GM18867 (cell line): ENCODE measurements around the gene CCL19.

Source experiments
- ATAC-seq: cut with Tn5 transposase; IDR thresholded peaks from one replicate; pipeline ENCODE4 v1.9.1; 2021; ENCODE audit warnings: mild to moderate bottlenecking, moderate library complexity; ENCODE audit not compliant: unreplicated experiment

The CCL19 gene

DNA sequence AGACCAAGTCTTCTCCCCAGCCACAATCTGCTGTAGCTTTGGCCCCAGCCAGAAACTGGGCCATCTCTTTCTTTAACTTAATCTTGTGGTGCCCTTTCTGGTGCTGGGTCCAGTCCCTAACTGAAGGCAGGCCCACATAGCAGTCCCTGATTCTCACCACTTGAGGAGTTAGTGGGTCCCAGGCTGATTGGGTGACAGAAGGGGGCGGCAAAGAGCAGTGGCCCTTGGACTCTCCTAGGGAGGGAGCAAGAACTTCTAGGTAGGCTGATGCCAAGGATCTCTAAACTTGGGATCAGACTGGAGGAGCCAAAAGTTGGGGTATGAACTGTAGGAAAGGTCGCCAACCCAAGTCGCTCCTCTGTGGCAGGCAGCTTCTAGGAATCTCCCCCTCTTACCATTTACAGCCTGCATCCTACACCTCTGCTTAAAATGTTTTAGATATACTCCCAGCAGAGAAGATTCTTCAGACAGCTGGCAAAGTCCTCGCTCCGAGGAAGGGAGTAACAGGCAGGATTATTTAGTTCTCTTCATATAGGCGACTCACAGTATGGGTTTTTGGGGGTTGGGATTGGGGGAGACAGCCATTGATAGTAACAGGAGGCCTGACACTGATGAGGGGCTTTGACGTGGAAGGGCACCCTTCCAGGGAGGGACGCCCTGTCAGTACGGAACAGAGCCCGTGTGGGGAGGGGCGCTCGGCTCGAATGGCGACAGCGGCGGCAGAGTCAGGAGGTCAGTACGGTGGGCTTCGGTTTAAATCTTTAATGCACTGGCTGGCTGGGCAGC is 26.6 kb downstream of the CCL19 start:
- ATAC-seq: peak; percentile 40

GRCh38 chr9:34663303-34663605 is 27.8 kb downstream of the CCL19 start:
- no peak for ATAC-seq

- ATAC-seq: no peak
These were observed 28.4 kb downstream of the CCL19 start, which contains the start of gene CCL27 for GRCh38 chr9:34662526-34663302. CCL27 (minus strand) TSS chr9:34662657; CDS start chr9:34662633, 24 bp downstream.

DNA sequence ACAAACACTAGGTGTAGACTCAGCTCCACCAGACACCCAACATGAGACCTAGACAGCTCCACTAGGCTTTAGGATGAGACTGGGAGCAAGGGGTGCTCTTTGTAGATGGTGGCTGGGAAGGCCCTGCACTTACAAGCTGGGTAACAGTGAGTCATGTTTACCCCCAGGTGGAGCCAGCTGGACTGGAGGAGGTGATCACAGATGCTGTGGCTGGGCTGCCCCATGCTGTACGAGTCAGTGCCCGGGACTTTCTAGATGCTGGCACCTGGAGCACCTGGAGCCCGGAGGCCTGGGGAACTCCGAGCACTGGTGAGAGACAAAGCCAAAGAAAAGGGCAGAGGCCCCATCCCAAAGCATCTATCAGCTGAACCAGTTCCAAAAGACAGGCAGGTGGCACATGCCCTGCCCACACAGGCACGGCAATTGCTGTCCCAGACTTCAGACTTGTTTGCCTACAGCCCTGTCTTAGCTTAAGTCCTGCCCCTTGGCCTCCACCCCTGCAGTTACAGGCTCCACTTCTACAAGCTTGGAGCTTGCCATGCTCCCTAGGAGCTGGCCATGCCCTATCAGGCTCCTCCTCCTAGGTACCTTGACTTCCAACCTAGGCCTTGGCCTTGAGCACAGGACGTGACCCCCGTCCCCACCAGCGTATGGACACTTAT is 31.4 kb downstream of the CCL19 start:
- no peak for ATAC-seq

DNA sequence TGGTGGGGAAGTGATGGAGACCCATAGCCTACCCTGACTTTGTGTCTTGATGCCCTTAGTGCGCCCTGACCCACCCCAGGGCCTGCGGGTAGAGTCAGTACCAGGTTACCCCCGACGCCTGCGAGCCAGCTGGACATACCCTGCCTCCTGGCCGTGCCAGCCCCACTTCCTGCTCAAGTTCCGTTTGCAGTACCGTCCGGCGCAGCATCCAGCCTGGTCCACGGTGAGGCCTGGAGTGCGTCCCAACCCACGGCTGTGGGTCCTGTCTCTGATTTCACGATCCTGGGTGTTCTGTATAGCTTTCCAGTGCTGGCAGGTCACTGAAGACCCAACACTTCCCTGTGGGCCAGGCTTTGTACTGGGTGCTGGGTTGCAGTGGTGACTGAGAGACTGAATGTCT is 32.6 kb downstream of the CCL19 start:
- ATAC-seq: no peak

GRCh38 chr9:34656992-34657391 is 34.1 kb downstream of the CCL19 start:
- ATAC-seq: no peak

GRCh38 chr9:34655394-34655793 is 35.7 kb downstream of the CCL19 start:
- no peak for ATAC-seq

DNA sequence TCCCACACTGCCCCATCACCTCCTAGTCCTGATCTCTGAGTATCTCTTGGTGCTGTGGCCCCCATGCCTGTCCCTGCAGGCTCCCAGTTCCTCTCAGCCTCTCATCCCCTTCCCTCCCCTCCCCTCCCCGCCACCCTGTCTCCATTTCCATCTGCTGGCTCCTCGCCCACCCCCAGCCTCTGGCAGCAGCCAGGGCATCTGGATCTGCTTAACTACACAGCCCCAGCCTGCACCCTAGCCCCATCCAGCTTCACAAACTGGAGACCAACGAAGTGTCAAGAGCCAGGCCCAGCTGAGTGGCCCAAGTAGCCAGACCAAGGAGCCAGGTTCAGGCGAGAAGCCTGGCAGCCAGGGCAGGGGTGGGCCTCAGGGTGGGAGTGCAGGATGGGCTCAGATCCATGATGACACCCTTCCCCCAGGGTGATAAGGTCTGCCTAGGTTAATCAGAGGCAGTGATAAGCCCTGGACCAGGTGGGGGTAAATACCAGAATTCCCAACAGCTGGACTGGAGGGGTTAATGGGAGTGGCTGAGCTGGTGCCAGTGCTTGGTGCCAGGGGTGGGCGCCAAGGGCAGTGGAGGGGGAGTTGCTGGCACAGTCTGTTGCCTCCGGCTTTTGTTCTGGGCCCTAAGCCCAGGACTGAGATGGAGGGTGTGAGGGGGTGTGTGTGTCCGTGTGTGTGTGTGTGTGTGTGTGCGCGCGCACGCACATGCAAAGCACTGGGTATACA is 36.6 kb downstream of the CCL19 start:
- ATAC-seq: no peak

DNA sequence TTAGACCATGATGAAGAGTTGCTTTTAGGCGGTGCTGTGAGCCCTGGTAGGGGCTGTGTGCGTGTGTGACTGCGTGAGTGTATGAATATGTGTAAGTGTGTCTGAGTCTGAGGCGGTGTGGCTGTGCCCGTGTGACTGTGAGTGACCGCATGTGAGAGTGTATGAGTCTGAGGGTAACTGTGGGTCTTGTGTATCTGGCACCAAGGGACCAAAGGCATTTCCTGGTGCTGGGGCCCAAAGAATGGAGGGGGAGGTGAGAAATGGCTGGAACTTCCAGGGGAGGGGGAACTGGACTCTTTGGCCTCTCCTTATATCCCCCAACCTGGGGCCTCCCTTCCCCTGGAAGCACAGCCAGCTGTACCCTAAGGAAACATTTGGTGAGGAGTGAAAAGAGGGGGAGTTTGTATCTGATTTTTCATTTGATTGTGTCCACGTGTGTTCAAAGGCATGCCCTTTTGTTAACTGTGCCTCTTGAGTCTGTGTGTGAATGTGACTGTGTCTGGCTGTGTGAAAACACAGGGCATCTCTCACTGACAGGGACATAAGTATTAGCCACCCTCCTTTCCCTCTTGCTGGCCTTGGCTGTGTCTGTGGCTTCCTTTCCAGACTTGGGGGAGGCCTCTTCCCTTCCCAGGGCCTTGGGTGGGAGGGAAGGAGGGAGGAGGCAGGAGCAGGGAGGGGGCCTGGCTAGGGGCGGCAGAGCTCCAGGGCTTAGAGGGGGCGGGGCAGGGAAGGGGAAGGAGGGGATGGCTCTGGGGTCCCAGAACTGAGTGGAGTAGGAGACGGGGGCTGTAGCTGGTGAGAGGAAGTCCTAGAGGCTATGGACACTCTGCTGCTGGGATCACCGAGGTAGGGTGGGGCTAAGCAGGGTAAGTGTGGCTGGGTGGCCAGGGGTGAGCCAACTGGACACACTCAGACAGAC is 37.7 kb downstream of the CCL19 start:
- ATAC-seq: no peak

- no peak for ATAC-seq
These were observed 38.5 kb downstream of the CCL19 start for GRCh38 chr9:34652602-34653000.

- no peak for ATAC-seq
These were observed 39.0 kb downstream of the CCL19 start, which contains the start of gene IL11RA for GRCh38 chr9:34651876-34652601. IL11RA (plus strand) TSS chr9:34652185; CDS start chr9:34655218, 3,033 bp downstream.

DNA sequence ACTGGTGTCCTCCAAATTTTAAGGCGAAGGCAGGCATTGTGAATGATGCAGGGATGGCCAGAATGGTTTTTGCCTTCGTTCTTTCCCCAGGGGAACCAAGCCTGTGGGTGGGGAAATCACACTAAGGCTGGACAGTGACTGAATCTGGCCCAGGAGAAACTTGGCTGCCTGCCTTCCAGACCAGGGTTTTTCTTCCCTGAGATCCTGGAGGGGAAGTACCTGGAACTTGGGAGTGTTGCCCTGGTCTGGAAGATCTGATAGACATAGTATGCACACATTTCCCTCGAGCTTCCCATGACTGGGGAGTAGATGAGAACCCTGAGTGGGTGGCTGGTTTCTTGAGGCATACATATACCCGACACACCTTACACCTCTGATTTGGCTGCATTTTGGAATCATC is 39.8 kb downstream of the CCL19 start:
- ATAC-seq: no peak

- no peak for ATAC-seq
These were observed 40.3 kb downstream of the CCL19 start for GRCh38 chr9:34650816-34651215.

GRCh38 chr9:34648673-34649072 is 42.4 kb downstream of the CCL19 start:
- no peak for ATAC-seq

- ATAC-seq: no peak
These were observed 43.4 kb downstream of the CCL19 start for GRCh38 chr9:34647651-34648050.

DNA sequence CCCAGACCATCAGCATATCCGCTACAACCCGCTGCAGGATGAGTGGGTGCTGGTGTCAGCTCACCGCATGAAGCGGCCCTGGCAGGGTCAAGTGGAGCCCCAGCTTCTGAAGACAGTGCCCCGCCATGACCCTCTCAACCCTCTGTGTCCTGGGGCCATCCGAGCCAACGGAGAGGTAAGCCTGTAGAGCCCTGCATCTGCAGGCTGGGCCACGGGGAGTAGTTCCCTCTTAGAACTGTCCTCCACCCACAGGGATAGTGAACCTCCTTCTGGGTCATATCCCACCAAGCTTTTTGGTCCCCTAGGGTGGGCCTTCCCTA is 44.0 kb downstream of the CCL19 start:
- ATAC-seq: no peak

- ATAC-seq: peak; percentile 85
These were observed 44.6 kb downstream of the CCL19 start, which contains the start of gene GALT for GRCh38 chr9:34646211-34647083. GALT (plus strand) TSS chr9:34646675; CDS start chr9:34646705, 30 bp downstream.

DNA sequence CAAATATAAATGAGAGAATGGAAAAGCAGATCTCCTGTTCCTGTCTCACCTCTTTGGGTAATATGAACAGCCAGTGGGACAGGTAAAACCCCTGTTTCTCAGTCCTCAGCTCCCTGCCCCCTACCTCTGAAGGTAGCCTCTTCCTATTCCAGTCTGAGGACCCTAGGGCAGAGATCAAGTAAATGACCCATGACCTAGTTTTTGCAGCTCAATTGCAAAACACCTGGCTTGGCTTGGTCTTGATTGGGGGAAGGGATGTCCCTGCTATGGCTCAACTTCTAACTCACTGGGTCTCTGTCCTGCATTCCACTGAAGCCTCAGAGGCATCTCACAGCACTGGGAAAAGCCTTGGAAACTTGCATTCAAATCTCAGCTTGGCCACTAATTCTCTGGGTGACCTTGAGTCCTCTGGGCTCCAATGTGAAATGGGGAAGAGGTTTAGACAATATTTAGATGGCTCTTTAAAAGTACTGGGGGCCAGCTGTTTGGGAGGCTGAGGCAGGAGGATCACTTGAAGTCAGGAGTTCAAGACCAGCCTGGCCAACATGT is 46.2 kb downstream of the CCL19 start:
- ATAC-seq: no peak
